ENCODE measurements around the gene ICA1.
"Not testable (repeated sequence)": the region's sequence is repeated elsewhere in the genome, so short reads cannot be mapped to it uniquely, and the experiment has no call there.

The ICA1 gene

DNA sequence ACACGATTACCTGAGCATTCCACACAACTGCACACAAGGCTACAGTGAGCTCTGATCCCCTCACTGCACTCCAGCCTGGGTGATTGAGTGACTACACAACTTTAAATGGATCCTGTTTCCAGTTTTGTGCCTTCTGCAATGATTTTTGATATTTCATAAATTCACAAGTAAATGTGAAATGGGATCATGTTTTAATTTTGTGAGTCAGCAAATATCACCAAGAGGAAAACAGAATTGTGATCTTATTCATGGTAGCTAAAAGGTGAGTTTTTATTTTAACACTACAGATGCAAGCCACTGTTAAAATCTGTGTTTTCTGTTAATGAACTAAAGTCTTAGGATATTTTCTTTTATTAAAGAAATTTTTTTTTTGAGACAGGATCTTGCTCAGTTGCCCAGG is 11.4 kb downstream of the ICA1 start:
- no peak for ATAC-seq (ENCODE audit: low read depth)
- no peaks in the 10 kb centered on the region for H3K9me3 ChIP-seq (ENCODE audit: severe bottlenecking)
- H3K36me3 ChIP-seq (ENCODE audit: low read depth): no peaks in the 10 kb centered on the region
- no peak overlapping the region for H3K4me3 ChIP-seq (ENCODE audit: severe bottlenecking)
- TF ChIP-seq, protein P1, sequence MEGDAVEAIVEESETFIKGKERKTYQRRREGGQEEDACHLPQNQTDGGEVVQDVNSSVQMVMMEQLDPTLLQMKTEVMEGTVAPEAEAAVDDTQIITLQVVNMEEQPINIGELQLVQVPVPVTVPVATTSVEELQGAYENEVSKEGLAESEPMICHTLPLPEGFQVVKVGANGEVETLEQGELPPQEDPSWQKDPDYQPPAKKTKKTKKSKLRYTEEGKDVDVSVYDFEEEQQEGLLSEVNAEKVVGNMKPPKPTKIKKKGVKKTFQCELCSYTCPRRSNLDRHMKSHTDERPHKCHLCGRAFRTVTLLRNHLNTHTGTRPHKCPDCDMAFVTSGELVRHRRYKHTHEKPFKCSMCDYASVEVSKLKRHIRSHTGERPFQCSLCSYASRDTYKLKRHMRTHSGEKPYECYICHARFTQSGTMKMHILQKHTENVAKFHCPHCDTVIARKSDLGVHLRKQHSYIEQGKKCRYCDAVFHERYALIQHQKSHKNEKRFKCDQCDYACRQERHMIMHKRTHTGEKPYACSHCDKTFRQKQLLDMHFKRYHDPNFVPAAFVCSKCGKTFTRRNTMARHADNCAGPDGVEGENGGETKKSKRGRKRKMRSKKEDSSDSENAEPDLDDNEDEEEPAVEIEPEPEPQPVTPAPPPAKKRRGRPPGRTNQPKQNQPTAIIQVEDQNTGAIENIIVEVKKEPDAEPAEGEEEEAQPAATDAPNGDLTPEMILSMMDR (IDR thresholded peaks at IDR 0.05; ENCODE audit: poor library complexity, severe bottlenecking): no peak
- H3K27me3 ChIP-seq (ENCODE audit: insufficient read depth, poor library complexity, severe bottlenecking): no peaks in the 10 kb centered on the region
- H3K27ac ChIP-seq (ENCODE audit: poor library complexity, severe bottlenecking): no peak overlapping the region
- DNase-seq (ENCODE audit: low spot score): no peak
- no peaks in the 10 kb centered on the region for H3K4me1 ChIP-seq (ENCODE audit: insufficient read depth, poor library complexity, severe bottlenecking)

DNA sequence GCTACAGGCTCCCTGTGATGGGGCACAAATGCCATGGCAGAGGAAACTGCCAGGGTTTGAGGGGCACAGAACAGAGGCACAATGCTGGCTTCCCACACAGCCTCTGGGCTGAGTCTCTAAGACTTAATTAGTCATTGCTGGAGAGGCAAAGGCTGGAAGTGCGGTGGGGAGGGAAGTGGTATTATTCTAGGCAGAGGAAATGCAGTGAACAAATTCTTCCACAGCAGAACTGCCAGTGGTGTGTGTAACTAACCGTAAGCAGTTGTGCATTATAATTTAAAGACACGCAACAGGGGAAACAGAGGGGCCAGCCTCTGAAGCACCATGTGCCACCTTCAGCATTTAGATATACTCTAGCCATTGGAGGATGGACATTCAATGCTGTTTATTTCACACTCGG is 12.8 kb downstream of the ICA1 start:
- Histone ChIP-seq H3K36me3 (ENCODE audit: low read depth) (no peaks in the 10 kb centered on the region), H3K9me3 (ENCODE audit: severe bottlenecking) (no peaks in the 10 kb centered on the region), H3K4me1 (ENCODE audit: insufficient read depth, poor library complexity, severe bottlenecking) (no peaks in the 10 kb centered on the region), H3K27ac (ENCODE audit: poor library complexity, severe bottlenecking) (no peak overlapping the region), H3K4me3 (ENCODE audit: severe bottlenecking) (no peak overlapping the region), H3K27me3 (ENCODE audit: insufficient read depth, poor library complexity, severe bottlenecking) (no peaks in the 10 kb centered on the region)
- no peak for DNase-seq (ENCODE audit: low spot score)
- ATAC-seq (ENCODE audit: low read depth): no peak
- TF ChIP-seq, protein P1 (IDR thresholded peaks at IDR 0.05; ENCODE audit: poor library complexity, severe bottlenecking): no peak

DNA sequence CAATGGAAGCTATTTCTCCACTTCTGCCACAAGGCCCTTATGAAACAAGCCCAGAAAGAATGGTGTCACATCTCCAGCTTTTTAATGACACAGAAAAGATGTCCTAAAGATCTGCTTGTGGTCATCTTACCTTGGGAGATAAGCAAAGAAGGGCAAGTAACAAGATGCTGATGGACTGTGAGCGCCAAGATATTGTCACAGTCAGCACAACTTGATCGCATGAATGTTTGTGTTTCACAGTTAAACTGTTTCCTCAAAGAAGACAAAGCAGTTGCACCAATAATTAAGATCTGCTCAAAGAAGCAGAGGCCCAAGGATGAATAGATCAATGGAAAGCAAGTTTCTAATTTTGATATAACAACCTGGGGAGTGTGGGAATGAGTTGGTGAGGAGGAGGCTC is 15.9 kb downstream of the ICA1 start:
- DNase-seq (ENCODE audit: low spot score): no peak
- no peak for ATAC-seq (ENCODE audit: low read depth)
- Histone ChIP-seq H3K4me1 (ENCODE audit: insufficient read depth, poor library complexity, severe bottlenecking) (no peaks in the 10 kb centered on the region), H3K27ac (ENCODE audit: poor library complexity, severe bottlenecking) (no peak overlapping the region), H3K27me3 (ENCODE audit: insufficient read depth, poor library complexity, severe bottlenecking) (no peaks in the 10 kb centered on the region), H3K4me3 (ENCODE audit: severe bottlenecking) (no peak overlapping the region), H3K36me3 (ENCODE audit: low read depth) (no peaks in the 10 kb centered on the region), H3K9me3 (ENCODE audit: severe bottlenecking) (no peaks in the 10 kb centered on the region)
- TF ChIP-seq, protein P1 (IDR thresholded peaks at IDR 0.05; ENCODE audit: poor library complexity, severe bottlenecking): no peak

DNA sequence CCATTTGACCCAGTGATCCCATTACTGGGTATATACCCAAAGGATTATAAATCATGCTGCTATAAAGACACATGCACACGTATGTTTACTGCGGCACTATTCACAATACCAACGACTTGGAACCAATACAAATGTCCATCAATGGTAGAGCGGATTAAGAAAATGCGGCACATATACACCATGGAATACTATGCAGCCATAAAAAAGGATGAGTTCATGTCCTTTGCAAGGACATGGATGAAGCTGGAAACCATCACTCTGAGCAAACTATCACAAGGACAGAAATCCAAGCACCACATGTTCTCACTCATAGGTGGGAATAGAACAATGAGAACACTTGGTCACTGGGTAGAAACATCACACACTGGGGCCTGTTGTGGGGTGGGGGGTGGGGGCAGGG is 16.9 kb downstream of the ICA1 start:
- H3K27me3 ChIP-seq (ENCODE audit: insufficient read depth, poor library complexity, severe bottlenecking); H3K36me3 ChIP-seq (ENCODE audit: low read depth); H3K27ac ChIP-seq (ENCODE audit: poor library complexity, severe bottlenecking); H3K4me3 ChIP-seq (ENCODE audit: severe bottlenecking); H3K4me1 ChIP-seq (ENCODE audit: insufficient read depth, poor library complexity, severe bottlenecking); DNase-seq (ENCODE audit: low spot score); H3K9me3 ChIP-seq (ENCODE audit: severe bottlenecking); ATAC-seq (ENCODE audit: low read depth): not testable (repeated sequence)

DNA sequence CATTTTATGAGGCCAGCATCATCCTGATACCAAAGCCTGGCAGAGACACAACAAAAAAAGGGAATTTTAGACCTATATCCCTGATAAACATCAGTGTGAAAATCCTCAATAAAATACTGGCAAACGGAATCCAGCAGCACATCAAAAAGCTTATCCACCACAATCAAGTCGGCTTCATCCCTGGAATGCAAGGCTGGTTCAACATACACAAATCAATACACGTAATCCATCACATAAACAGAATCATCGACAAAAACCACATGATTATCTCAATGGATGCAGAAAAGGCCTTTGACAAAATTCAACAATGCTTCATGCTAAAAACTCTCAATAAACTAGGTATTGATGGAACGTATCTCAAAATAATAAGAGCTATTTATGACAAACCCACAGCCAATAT is 18.9 kb downstream of the ICA1 start:
- DNase-seq (ENCODE audit: low spot score); H3K9me3 ChIP-seq (ENCODE audit: severe bottlenecking); H3K4me3 ChIP-seq (ENCODE audit: severe bottlenecking): not testable (repeated sequence)

DNA sequence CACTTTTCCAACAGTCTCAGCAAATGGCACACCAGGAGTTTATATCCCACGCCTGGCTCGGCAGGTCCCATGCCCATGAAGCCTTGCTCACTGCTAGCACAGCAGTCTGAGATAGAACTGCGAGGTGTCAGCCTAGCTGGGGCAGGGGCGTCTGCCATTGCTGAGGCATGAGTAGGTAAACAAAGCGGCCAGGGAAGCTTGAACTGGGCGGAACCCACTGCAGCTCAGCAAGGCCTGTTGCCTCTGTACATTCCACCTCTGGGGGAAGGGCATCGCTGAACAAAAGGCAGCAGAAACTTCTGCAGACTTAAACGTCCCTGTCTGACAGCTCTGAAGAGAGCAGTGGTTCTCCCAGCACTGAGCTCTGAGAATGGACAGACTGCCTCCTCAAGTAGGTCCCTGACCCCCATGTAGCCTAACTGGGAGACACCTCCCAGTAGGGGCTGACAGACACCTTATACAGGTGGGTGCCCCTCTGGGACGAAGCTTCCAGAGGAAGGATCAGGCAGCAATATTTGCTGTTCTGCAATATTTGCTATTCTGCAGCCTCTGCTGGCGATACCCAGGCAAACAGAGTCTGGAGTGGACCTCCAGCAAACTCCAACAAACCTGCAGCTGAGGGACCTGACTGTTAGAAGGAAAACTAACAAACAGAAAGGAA is 22.1 kb downstream of the ICA1 start:
- not testable (repeated sequence) for H3K4me3 ChIP-seq (ENCODE audit: severe bottlenecking); H3K9me3 ChIP-seq (ENCODE audit: severe bottlenecking); ATAC-seq (ENCODE audit: low read depth); H3K4me1 ChIP-seq (ENCODE audit: insufficient read depth, poor library complexity, severe bottlenecking); H3K27me3 ChIP-seq (ENCODE audit: insufficient read depth, poor library complexity, severe bottlenecking); DNase-seq (ENCODE audit: low spot score); H3K36me3 ChIP-seq (ENCODE audit: low read depth); H3K27ac ChIP-seq (ENCODE audit: poor library complexity, severe bottlenecking)

More for the DNA sequence above, 18.9 kb downstream of the ICA1 start:
- not testable (repeated sequence) for H3K36me3 ChIP-seq (ENCODE audit: low read depth); ATAC-seq (ENCODE audit: low read depth); H3K4me1 ChIP-seq (ENCODE audit: insufficient read depth, poor library complexity, severe bottlenecking); H3K27ac ChIP-seq (ENCODE audit: poor library complexity, severe bottlenecking); H3K27me3 ChIP-seq (ENCODE audit: insufficient read depth, poor library complexity, severe bottlenecking)

All from RWPE2 (cell line).